Measurements from ENCODE around the gene ACOX3. TPM values are rescaled to one million over a fixed set of nuclear protein-coding genes. Genes with fewer than 3 reads are reported as not detected.

ACOX3 gene
- total RNA-seq, 2 experiments from 2014 or later: 12.7 to 16.8 TPM

GRCh38 chr4:8395504-8396296 lies 44.8 kb downstream of the ACOX3 start:
- POLR2A ChIA-PET: no interaction called here
- H3K36me3 ChIP-seq (ENCODE audit: insufficient read depth, low read length): no peaks in the 10 kb centered on the region
- peaks cover 38% of the 10 kb centered on the region for H3K4me1 ChIP-seq (ENCODE audit: insufficient read depth, low read length, poor library complexity, severe bottlenecking)
- no peaks in the 10 kb centered on the region for H4K20me1 ChIP-seq (ENCODE audit: insufficient read depth, low read length)
- BruUV-seq (replicated peaks): no TSS peak
- no peak for TF ChIP-seq EZH2phosphoT487 (IDR thresholded peaks at IDR 0.05; ENCODE audit: borderline replicate concordance, low read depth, low read length)
- no peak for TF ChIP-seq CTCF (conservative IDR thresholded peaks at IDR 0.05; ENCODE audit: low read length)
- no peaks in the 10 kb centered on the region for H3K79me2 ChIP-seq (ENCODE audit: insufficient read depth, low read depth, low read length)
- H3K4me3 ChIP-seq (ENCODE audit: low read depth, low read length, poor library complexity, severe bottlenecking): no peak overlapping the region
- no peak overlapping the region for H3K4me2 ChIP-seq (ENCODE audit: low read length)
- H3K9me3 ChIP-seq (ENCODE audit: low read length): no peaks in the 10 kb centered on the region
- CTCF ChIA-PET (ENCODE audit: unreplicated experiment): interaction anchor here (0.8 kb wide), 1 partner anchor 154 kb away, joined by 3 read pairs; no protein-coding TSS in a partner anchor
- no peaks in the 10 kb centered on the region for H3K9me2 ChIP-seq (ENCODE audit: insufficient read depth, low read length)
- H3K27ac ChIP-seq (ENCODE audit: low read depth, low read length, poor library complexity, severe bottlenecking): no peak overlapping the region
- no peak overlapping the region for H2AFZ ChIP-seq (ENCODE audit: low read length)
- DNase-seq (ENCODE audit: low spot score): no peak
- intact Hi-C loops (cut with micrococcal nuclease; ENCODE audit: unreplicated experiment): no loop called here

- intact Hi-C loops (cut with micrococcal nuclease; ENCODE audit: unreplicated experiment): no loop called here
- no peak overlapping the region for H3K27ac ChIP-seq (ENCODE audit: low read depth, low read length, poor library complexity, severe bottlenecking)
- no peaks in the 10 kb centered on the region for H3K36me3 ChIP-seq (ENCODE audit: insufficient read depth, low read length)
- H3K4me3 ChIP-seq (ENCODE audit: low read depth, low read length, poor library complexity, severe bottlenecking): no peak overlapping the region
- no peaks in the 10 kb centered on the region for H3K9me3 ChIP-seq (ENCODE audit: low read length)
- DNase-seq (ENCODE audit: low spot score): no peak
- no peaks in the 10 kb centered on the region for H4K20me1 ChIP-seq (ENCODE audit: insufficient read depth, low read length)
- ChIA-PET CTCF (ENCODE audit: unreplicated experiment) (interaction anchor here (0.6 kb wide), 1 partner anchor 55 kb away, joined by 3 read pairs; no protein-coding TSS in a partner anchor), POLR2A (no interaction called here)
- no peaks in the 10 kb centered on the region for H3K79me2 ChIP-seq (ENCODE audit: insufficient read depth, low read depth, low read length)
- H3K9me2 ChIP-seq (ENCODE audit: insufficient read depth, low read length): no peaks in the 10 kb centered on the region
- no TSS peak for BruUV-seq (replicated peaks)
- peaks cover 45% of the 10 kb centered on the region for H3K4me1 ChIP-seq (ENCODE audit: insufficient read depth, low read length, poor library complexity, severe bottlenecking)
- no peak overlapping the region for H3K4me2 ChIP-seq (ENCODE audit: low read length)
- no peak overlapping the region for H2AFZ ChIP-seq (ENCODE audit: low read length)
- TF ChIP-seq EZH2phosphoT487 (IDR thresholded peaks at IDR 0.05; ENCODE audit: borderline replicate concordance, low read depth, low read length): no peak
- no peak for TF ChIP-seq CTCF (conservative IDR thresholded peaks at IDR 0.05; ENCODE audit: low read length)
These were observed 45.7 kb downstream of the ACOX3 start for GRCh38 chr4:8394806-8395205.

- DNase-seq (ENCODE audit: low spot score): no peak
- Histone ChIP-seq H3K9me3 (ENCODE audit: low read length) (no peaks in the 10 kb centered on the region), H4K20me1 (ENCODE audit: insufficient read depth, low read length) (no peaks in the 10 kb centered on the region), H2AFZ (ENCODE audit: low read length) (no peak overlapping the region), H3K4me1 (ENCODE audit: insufficient read depth, low read length, poor library complexity, severe bottlenecking) (peaks cover 45% of the 10 kb centered on the region), H3K36me3 (ENCODE audit: insufficient read depth, low read length) (no peaks in the 10 kb centered on the region), H3K79me2 (ENCODE audit: insufficient read depth, low read depth, low read length) (no peaks in the 10 kb centered on the region), H3K27ac (ENCODE audit: low read depth, low read length, poor library complexity, severe bottlenecking) (no peak overlapping the region), H3K4me2 (ENCODE audit: low read length) (no peak overlapping the region), H3K9me2 (ENCODE audit: insufficient read depth, low read length) (no peaks in the 10 kb centered on the region), H3K4me3 (ENCODE audit: low read depth, low read length, poor library complexity, severe bottlenecking) (no peak overlapping the region)
- ChIA-PET POLR2A (interaction anchor here (0.8 kb wide), 1 partner anchor 13 kb away, joined by 3 read pairs; no protein-coding TSS in a partner anchor), CTCF (ENCODE audit: unreplicated experiment) (interaction anchor here (0.6 kb wide), 1 partner anchor 55 kb away, joined by 3 read pairs; no protein-coding TSS in a partner anchor)
- intact Hi-C loops (cut with micrococcal nuclease; ENCODE audit: unreplicated experiment): no loop called here
- no peak for TF ChIP-seq CTCF (conservative IDR thresholded peaks at IDR 0.05; ENCODE audit: low read length)
- TF ChIP-seq EZH2phosphoT487 (IDR thresholded peaks at IDR 0.05; ENCODE audit: borderline replicate concordance, low read depth, low read length): no peak
- BruUV-seq (replicated peaks): no TSS peak
These were observed 46.4 kb downstream of the ACOX3 start for GRCh38 chr4:8394061-8394519.

Measured in OCI-LY7 (cell line).